KOPT-K1 (cell line): ENCODE results near the gene LAMA3.

Source experiments
- H3K27ac ChIP-seq: fragments of 200-600 bp; sonication (generic); 2 replicates; pipeline ENCODE4 v1.5.1; 2016; ENCODE audit warnings: antibody characterized with exemption, mild to moderate bottlenecking, low read depth, low read length; ENCODE audit not compliant: poor library complexity, severe bottlenecking
- H3K36me3 ChIP-seq: fragments of 200-600 bp; sonication (generic); 2 replicates; pipeline ENCODE4 v1.5.1; 2017; ENCODE audit warnings: antibody characterized with exemption, mild to moderate bottlenecking, low read length, moderate library complexity; ENCODE audit not compliant: insufficient read depth
- H3K9me3 ChIP-seq: fragments of 200-600 bp; sonication (generic); 2 replicates; pipeline ENCODE4 v1.5.1; 2017; ENCODE audit warnings: antibody characterized with exemption, low read length, mild to moderate bottlenecking; ENCODE audit not compliant: insufficient read depth, poor library complexity, severe bottlenecking

Gene LAMA3

DNA sequence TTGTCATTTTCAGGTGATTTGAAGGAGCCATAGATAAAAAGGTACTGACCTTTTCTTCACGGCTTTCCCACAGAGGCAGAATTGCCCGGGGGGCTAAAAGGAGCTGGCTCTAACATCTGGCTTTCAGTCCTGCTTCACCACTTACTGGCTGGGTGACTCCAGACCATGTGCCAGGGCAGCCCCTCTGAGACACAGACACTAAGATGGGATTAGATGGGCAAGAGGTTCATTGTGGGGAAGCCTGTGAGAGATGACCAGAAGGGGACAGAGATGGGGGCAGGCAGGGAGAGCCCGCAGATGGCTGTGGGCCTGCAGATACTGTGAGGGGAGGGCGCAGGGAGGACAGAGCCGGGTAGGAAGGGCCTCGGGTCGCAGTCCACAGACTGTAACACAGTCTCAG is 250.6 kb downstream of the LAMA3 start:
- Histone ChIP-seq H3K36me3 (no peaks in the 10 kb centered on the region), H3K27ac (no peak overlapping the region), H3K9me3 (no peaks in the 10 kb centered on the region)

DNA sequence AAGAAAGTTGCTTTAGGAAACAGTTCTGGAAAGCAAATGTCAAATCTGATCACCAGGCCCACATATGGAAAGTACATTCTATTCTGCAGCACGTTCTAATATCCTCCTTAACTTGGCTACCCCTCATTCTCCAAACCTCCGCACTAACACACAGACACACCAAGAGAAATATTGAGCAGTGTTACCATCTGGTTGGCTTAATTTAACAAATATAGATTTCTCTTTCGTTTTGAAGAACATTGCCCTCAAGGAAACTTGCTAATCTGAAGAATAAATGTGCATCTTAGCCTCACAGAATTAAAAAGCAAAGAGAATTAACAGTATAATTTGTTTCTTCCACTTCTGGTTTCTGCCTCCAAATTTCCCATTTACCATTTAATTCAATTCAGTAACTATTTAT is 252.5 kb downstream of the LAMA3 start:
- no peaks in the 10 kb centered on the region for H3K36me3 ChIP-seq
- no peak overlapping the region for H3K27ac ChIP-seq
- H3K9me3 ChIP-seq, result no peaks in the 10 kb centered on the region

DNA sequence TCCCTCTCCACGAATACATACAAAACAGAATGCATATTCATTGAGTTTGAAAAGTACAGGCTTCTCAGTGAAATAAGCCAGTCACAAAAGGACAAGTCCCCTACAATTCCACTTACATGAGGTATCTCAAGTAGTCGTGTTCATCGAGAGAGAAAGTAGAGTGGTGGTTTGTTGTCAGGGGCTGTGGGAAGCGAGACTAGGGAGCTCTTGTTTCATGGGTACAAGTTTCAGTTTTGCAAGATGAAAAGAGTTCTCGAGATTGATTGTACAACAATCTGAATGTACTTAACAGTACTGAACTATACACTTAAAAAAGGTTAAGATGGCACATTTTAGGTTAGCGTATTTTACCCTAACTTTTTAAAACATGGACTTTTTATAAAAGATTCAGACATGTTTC is 253.9 kb downstream of the LAMA3 start:
- Histone ChIP-seq H3K36me3 (no peaks in the 10 kb centered on the region), H3K9me3 (no peaks in the 10 kb centered on the region), H3K27ac (no peak overlapping the region)

GRCh38 chr18:23943903-23944624 is 254.8 kb downstream of the LAMA3 start:
- H3K27ac ChIP-seq, result no peak overlapping the region

GRCh38 chr18:23945416-23946079 is 256.3 kb downstream of the LAMA3 start:
- Histone ChIP-seq H3K36me3 (no peaks in the 10 kb centered on the region), H3K27ac (no peak overlapping the region), H3K9me3 (no peaks in the 10 kb centered on the region)

More at GRCh38 chr18:23943903-23944624, 254.8 kb downstream of the LAMA3 start:
- H3K9me3 ChIP-seq, result no peaks in the 10 kb centered on the region
- no peaks in the 10 kb centered on the region for H3K36me3 ChIP-seq

GRCh38 chr18:23949863-23950262 is 260.6 kb downstream of the LAMA3 start:
- Histone ChIP-seq H3K27ac (no peak overlapping the region), H3K36me3 (no peaks in the 10 kb centered on the region)

DNA sequence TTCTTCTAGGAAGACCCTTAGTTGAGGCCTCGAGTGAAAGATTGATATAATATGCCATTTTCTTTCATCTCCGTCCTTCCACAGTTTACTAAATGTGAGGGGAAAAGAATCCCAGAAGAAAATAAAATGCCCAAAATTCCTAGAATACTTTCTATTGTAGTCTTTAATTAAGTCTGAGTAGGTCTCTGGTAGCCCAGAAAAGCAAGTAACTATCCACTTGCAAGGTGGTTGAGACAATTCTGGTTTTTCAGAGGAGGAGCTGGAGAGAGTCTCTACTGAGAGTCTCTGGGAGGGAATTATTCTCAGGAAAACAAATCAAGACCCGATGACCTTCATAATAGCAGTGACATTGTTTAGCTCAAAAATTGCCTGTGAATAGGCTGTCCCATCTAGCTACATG is 261.4 kb downstream of the LAMA3 start:
- H3K36me3 ChIP-seq, result no peaks in the 10 kb centered on the region

More at GRCh38 chr18:23949863-23950262, 260.6 kb downstream of the LAMA3 start:
- no peaks in the 10 kb centered on the region for H3K9me3 ChIP-seq

DNA sequence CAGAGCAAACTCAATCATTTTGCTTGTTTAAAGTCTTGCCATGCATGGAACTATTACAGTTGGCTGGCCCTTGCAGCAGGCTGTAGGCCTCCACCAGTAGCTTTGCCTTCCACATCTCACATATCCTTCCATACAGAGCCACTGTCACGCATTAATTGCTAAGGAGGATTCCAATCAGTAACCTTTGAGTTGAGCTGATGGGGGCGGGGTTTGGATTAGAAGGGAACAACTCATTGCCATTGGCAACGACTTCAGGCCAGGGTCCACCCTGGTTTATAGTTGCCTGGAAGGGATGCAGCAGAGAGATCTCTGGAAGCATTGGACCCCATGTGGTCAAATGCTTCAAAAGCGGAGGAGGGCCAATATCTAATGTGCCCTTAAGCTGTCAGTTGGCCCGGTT is 262.0 kb downstream of the LAMA3 start:
- no peaks in the 10 kb centered on the region for H3K9me3 ChIP-seq
- no peaks in the 10 kb centered on the region for H3K36me3 ChIP-seq
- no peak overlapping the region for H3K27ac ChIP-seq

More for the DNA sequence above, 261.4 kb downstream of the LAMA3 start:
- no peaks in the 10 kb centered on the region for H3K9me3 ChIP-seq
- no peak overlapping the region for H3K27ac ChIP-seq

DNA sequence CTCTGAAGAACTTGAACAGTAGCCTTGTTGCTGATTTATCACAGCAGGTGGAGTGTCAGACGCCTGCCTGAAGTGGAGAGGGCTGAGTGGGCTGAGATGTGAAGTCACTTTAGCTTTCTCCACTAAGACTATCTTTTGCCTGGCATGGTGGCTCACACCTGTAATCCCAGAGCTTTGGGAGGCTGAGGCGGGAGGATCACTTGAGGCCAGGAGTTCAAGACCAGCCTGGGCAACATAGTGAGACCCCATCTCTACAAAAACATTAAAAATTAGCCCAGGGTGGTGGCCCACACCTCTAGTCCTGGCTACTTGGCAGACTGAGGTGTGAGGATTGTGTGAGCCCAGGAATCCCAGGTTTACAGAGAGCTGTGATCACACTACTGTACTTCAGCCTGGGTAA is 264.7 kb downstream of the LAMA3 start:
- H3K36me3 ChIP-seq, result no peaks in the 10 kb centered on the region
- H3K27ac ChIP-seq, result no peak overlapping the region
- H3K9me3 ChIP-seq, result no peaks in the 10 kb centered on the region

GRCh38 chr18:23956483-23956882 is 267.2 kb downstream of the LAMA3 start:
- no peak overlapping the region for H3K27ac ChIP-seq
- H3K36me3 ChIP-seq, result no peaks in the 10 kb centered on the region
- no peaks in the 10 kb centered on the region for H3K9me3 ChIP-seq

DNA sequence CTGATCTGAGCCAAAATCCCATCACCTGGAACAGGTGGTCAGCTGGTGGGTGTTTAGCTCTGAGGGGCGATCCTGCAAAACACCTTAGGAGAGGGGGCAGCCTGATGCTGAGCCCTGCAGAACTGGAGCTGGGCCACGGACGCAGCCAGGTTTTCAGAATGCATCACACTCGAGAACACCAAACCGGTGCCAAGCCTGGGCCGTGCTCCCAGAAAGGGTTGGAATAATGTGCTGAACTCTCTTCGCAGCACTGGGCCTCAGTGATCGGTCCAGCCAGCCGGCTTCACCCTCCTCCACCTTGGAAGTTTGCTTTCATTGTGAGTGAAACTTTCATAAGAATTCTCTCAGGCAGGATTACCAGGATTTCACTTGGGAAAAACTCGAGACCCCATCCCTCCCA is 268.8 kb downstream of the LAMA3 start:
- Histone ChIP-seq H3K27ac (no peak overlapping the region), H3K36me3 (no peaks in the 10 kb centered on the region), H3K9me3 (no peaks in the 10 kb centered on the region)

GRCh38 chr18:23963443-23964165 is 274.4 kb downstream of the LAMA3 start:
- Histone ChIP-seq H3K9me3 (no peaks in the 10 kb centered on the region), H3K27ac (no peak overlapping the region), H3K36me3 (no peaks in the 10 kb centered on the region)

DNA sequence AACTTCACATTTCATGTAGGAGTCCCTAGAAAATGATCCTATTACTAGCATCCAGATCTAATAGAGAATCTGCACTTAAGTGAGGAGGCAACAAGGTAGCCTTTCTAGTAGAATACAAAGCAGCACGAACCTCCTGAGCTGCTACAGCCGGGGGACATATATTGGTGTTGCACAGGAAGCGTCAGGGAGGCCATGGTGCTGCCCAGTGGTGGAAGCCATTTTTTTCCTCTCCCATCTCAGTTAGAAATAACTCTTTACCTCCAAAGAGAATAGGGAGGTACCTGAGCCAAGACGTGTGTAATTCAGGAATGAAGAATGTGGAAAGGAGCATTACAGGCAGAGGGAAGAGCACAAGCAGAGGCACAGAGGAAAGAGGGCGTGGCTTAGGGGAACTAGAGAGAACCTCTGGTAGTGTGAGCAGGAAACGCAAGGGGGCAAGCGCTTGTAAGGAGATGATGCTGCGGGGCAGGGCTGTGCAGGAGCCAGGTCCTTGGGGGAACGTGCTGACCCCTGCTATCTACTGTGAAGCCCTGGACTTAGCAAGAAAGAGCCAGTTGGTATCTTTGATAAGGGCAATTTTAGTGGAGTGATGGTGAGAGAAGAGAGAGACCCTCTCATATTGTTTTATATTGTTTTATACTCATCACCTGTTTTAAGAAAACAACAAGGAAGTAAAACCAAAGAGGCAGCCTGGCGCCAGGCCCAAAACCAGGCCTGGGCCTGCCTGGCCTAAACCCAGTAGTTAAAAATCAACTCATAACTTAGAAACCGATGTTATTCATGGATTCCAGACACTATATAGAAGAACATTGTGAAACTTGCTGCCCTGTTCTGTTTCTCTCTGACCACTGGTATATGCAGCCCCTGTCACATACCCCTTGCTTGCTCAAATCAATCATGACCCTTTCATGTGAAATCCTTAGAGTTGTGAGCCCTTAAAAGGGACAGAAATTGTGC is 275.3 kb downstream of the LAMA3 start:
- Histone ChIP-seq H3K27ac (no peak overlapping the region), H3K9me3 (no peaks in the 10 kb centered on the region), H3K36me3 (no peaks in the 10 kb centered on the region)

DNA sequence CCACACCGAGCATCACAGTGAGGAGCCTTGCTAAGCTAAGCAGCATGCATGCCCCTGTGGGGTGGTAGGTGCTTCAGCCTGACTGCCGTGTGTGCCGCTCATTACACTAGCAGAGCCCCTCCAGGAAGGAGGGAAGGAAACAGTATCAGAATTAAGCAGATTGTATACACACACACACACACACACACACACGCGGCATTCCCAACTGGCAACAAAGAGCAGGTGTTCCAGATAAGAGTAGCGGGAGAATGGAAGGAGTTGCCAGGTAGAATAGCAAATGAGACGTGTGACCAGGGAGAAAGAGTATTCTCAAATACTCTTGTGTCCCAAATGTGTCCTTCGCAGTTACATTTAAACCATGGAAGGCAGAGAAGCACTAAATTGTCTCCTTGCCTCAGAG is 277.7 kb downstream of the LAMA3 start:
- peak overlapping the region; percentile 48 for H3K27ac ChIP-seq
- no peaks in the 10 kb centered on the region for H3K36me3 ChIP-seq
- H3K9me3 ChIP-seq, result no peaks in the 10 kb centered on the region
